Amniotic stem cell (primary cell): Measurements from ENCODE around the gene CMKLR1.

Experiments
- DNase-seq: peaks from one replicate; lab custom pipeline; 2025; lab: John Stamatoyannopoulos, UW

CMKLR1 gene

DNA sequence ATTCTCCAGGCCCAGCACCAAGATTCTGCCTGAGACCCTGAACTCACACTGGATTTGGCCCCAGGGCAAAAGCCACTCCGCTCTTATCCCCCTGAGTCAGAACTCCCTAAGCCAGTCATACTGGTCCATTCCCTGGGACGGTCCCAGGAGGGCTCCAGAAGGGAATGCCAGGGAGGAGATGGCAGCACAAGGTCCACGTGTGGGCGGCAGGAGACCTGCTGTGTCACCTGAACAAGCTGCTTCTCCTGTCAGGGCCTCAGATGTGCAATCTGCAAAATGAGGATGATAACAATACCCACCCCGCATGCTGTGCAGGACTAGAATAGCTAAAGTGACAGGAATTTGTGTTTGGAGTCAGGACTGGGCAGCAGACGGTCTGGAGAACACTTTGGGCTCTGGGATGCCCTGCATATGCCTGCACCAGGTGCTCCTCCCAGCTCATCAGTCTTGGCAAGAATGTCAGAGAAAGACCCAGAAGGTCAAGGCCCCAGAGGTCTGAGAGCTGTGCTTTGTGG lies 40.3 kb downstream of the CMKLR1 start:
- no peak for DNase-seq

DNA sequence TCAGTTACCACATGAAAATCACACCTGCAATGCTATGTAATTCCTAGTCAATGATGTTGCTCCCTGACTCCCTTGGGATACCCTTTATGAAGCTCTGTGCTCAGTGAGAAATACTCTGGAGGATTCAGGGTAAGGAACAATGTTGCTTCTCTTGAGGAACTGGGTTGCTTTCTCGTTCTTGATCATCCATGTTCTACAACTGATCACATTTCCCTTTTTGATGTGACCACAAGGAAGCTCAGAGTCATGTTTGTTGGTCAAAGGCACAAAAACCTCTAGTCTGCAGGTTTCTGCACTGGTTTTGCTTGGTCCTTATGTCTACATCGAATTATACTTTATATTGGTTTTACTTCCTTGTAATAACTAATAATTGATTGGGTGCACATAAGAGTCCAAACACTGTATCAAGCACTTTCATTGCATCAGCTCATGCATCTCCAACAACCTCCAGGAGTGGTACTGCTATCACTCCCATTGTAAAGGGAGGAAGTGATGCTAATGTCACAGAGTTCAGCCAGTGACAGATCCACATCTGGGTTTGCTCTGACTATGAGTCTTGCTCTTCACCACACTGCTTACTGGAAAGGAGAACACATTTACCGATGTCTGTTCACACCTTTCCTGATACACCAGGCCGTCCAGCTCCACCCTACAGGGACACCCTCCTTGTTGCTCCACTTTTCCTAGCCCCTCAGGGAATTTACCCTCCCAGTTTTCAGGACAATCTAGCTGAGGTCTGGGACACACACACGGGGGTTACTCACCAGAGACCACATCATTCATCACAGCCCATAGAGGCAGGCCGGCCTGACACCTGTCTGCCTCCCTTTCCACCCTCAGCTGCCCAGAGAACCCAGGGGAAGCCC lies 41.0 kb downstream of the CMKLR1 start:
- no peak for DNase-seq

DNA sequence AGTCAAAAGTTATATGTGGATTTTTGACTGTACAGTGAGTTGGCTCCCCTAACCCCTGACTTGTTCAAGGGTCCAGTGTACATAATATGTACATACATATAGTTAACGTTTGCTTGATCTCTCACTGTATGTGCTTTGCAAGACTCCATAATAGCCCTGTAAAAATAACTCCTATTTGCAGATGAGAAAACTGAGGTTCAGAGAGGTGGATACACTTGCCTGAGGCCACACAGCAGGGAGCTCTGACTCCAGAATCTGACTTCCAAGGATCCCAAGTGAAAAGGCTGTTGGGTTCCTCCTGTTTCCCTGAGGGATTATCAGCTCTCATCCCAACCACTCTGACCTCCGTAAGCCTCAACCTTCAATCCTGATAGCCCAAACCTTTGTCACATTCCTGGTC lies 41.7 kb downstream of the CMKLR1 start:
- no peak for DNase-seq

DNA sequence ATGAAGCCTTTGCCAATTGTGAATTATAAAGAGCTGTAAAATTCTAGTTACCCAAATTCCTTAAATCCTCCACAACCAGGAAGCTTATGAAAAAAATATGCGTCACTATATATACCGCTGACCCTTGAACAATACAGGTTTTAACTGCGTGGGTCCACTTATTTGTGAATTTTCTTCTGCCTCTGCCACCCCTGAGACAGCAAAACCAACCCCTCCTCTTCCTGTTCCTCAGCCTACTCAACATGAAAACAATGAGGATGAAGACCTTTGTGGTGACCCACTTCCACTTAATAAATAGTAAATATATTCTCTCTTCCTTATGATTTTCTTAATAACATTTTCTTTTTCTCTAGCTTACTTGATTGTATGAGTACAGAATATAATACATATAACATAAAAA lies 42.2 kb downstream of the CMKLR1 start:
- no peak for DNase-seq

DNA sequence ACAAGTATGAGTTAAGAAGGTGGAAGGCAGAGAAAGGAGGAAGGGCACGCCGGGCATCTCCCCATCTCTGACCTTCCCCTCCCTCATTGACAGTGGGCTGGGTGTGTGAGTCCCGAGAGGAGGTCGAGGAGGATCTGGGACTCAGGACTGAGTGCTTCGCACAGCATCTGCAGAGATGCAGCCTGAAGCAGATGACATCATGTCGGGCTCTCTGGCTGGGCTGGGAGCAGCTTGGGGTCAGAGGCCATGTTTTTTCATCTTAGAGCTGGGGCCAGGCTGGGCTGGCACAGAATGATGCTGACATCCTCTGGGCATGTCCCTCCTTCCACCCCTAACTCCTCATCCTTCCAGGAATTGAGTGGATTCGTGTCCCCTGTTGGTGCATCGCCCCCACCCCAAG lies 43.5 kb downstream of the CMKLR1 start:
- DNase-seq: no peak

DNA sequence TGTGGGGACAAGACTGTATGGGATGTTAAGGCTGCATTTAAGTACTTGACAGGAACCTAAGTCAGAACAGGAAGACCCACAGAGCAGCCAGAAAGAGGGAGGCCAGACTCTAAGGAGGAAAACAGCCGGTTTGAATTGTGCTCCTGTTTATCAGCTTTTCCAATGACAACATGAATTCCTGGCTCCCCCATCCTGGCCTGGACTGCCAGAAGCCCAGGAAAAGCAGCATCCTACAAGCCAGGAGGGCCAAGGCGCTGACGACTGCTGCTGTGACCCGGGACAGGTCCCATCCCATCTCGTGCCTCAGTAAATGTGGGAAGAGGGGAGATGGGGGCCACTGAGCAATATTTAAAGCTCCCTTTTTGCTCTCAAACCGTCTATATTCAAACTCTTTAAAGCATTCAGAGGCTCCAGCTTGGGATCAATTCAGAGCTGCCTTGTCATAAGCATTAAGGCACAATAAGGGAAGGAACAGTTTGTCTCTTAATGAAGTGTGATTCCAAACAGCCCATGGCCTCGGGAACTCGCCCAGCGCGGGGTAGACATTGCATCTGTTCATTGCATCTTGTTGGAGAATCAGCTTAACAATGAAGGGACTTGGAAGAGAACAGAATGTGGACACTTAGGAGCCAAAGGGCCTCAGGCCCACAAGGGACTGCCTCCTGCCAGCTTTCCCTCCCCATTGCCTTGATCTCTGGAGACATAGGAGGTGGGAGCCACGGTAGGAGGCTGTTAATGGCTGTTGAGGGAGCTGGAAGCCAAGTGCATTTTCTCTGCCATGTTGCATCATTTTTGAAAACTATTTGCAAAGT lies 49.6 kb downstream of the CMKLR1 start:
- no peak for DNase-seq

DNA sequence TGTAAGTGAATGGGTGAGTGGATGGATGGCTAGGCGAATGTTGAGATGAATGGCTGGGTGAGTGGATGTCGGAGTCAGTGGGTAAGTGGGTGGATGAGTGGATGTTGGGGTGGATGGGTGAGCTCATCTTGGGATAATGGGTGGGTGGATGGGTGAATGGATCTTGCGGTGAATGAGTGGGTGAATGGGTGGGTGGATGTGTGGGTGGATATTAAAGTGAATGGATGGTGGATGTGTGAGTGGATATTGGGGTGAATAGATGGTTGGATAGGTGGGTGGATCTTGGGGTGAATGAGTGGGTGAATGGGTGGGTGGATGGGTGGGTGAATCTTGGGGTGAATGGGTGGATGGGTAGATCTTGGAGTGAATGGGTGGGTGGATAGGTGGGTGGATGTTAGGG lies 51.9 kb downstream of the CMKLR1 start:
- no peak for DNase-seq

DNA sequence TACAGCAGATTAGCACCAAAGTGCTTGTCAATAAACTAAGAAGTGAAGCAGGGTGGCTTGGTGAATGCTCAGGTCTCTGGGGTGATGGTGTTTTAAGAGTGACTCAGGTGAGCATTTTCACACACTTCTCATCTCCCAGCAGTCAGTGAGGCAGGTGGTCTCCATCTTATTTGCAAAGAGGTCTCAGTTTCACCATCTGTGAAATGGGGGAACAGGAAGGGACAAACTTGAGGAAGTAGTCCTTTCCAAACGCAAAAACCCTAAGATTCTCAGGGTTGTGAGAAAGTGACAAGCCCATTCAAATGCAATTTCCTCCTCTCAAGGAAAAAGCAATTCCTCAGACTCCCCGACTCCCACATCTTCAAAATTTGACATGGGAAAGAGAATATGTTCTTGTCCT lies 54.1 kb downstream of the CMKLR1 start:
- no peak for DNase-seq

DNA sequence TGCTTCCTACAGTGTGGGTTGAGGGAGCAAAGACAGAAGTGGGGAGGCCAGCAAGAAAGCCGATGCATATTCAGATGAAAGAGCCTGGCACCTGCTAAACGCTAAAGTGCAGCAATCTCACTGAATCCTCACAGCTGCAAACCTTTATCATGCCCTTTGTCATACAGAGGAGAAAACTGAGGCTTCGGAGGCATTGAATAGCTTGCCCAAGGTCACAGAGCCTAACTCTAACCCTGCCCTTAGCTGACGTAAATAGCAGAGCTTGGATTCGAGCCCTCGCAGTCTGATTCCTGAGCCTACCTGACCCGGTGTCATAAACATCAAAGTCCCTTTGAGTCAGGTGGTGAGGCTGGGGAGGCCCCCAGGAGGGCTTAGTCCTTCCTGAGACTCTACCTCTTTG lies 54.9 kb downstream of the CMKLR1 start:
- DNase-seq: no peak

DNA sequence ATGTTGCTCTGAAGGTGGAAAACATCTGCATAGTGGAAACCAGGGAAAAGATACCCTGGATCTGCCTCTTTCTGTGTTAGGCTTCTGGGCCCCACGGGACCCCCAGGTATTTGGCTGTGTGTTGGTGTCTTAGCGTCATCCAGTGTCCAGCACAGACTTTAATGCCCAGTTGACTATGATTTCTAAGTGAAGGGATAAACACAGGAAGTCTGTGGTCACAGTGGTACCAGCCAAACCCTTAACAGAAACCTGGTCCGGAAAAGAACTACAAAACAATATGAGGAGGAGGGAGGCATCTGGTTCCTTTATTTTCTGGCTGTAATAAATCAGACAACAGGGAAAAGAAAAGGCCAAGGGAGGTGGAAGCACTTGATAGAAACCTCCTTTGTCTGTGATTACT lies 56.4 kb downstream of the CMKLR1 start:
- no peak for DNase-seq

DNA sequence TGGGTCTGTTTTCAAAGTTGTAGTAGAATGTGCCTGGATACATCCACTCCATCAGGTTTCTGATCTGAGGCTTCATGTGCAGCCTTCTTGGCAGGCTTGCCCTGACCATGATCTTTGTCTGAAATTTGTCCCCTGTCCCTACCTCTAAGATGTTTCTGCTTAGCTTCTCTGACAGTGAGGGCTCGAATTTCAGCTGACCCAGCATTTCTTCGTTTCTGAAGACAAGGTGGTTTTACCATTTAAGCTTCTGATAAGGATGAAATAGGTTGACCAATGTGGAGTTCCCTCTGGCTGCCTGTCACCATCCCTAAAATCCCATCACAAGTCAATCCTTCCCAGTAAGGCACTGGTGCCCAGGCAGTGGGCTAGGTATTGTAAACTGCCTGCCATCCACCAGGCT lies 57.0 kb downstream of the CMKLR1 start:
- DNase-seq: no peak

DNA sequence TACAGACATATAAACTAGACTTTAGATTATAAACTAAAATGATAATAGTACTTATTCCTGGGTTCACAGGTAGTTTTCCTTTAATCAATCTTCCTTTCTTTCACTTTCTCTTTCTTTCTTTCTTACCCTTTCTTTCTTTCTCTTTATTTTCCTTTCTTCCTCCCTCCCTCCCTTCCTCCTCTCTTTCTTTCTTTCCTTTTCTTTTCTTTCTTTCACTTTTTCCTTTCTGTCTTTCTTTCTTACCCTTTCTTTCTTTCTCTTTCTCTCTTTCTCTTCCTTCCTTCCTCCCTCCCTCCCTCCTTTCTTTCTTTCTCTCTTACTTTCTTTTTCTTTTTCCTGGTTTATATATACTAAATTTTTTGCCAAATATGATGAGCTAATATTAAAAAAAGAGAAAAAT lies 61.5 kb downstream of the CMKLR1 start:
- DNase-seq: no peak

DNA sequence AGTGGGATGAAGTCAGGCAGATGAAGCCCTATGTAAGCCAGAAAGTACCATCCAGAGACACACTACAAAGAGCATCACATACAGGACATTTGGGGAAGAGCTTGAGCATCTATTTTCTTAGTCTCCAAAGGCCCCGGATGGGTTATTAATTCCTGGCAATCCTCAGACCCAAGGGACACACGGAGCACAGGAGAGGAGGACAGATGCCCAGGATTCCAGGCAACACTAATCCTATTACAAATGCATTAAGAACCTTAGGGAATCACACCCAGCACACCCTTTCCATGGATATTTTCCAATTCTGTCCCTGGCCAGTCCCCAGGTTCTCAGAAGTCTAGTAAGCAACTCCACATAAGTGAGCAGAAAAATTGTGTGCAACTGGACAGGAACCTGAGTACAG lies 65.9 kb downstream of the CMKLR1 start:
- no peak for DNase-seq

DNA sequence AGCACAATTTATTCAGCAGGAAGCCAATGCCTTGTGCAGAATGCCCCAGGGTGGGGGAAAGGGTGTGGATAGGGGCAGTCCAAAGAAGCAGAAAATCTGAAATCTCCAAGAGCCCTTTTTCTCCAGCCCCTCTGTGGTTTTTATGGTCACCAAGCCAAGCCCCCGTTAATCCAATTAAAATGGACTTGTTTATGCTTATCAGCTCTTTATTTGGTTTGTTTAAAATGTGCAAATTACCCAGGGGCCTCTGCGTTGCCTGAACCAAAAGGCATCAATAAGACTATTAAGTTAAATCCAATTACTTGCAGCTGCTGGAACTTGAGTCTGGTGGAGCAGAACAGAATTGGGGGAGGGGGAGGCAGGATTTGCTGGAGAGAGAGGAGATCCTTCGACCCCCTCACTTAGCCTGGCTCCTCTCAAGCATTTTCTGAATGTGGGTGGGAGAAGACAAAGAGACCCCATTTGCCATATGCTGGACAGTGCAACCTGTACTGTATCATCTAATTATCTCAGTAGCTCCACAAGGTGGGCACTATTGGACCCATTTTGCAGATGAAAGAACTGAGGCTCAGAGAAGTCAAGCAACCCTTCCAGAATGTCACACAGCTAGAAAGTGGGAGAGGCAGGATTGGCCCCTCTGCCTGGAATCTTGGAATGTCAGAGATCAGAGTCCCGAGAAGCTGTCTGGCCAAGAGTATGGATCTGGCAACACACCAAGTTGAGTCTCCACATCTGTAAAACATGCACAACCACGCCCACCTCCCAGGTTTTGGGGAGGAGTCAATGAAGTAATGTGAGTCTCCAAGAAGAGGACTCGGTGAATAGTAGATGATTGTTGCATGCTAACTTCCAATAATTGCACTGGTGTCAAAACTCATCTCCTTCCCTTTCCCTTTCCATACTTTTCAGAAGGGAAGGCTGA lies 66.9 kb downstream of the CMKLR1 start:
- DNase-seq: no peak

DNA sequence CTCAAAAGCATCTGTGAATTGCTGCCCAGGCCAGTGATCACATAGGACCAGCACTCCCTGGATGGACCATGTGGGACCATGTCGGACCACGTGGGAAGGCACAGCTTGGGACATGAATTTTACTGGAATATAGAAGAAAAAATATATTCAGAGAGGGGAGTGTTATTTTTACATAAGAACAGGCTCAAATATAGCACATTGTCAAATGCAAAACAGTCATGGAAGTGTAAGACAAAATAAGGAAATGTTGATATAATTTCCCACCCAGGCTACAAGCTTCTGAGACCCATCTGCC lies 68.3 kb downstream of the CMKLR1 start:
- DNase-seq: no peak

DNA sequence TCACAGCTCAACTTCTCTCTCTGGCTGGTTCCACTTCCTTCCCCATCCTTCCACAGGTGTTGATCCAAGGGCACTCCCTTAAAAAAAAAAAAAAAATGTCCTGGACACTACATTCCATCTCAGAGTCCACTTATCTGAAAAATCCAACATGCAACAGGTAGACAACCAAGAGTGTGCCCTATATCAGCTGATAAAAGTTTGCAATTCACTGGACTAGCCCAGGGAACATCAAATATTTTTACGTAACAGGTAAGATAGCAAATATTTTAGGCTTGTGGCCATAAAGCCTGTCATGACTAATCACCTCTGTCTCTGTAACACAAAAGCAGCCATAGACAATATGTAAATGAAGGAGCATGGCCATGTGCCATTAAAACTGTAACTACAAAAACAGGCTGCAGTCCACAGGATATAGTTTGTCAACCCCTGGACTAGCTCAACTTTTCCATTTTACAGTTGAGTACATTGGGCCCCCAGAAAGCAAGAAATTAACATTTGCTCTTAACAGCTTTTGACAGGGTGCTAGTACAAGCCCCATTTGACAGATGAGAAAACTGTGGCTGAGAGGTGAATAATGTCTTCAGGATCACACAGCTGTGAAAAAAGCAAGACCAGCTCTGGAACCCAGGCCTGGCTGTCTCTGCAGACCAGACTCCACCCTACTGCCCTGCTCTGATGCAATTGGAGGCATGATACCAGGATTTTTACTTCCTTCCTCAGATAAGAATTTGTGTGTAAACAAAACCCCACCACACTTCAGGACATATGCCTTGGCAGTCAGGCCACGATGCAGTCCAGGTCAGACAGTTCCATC lies 68.9 kb downstream of the CMKLR1 start:
- DNase-seq: no peak

DNA sequence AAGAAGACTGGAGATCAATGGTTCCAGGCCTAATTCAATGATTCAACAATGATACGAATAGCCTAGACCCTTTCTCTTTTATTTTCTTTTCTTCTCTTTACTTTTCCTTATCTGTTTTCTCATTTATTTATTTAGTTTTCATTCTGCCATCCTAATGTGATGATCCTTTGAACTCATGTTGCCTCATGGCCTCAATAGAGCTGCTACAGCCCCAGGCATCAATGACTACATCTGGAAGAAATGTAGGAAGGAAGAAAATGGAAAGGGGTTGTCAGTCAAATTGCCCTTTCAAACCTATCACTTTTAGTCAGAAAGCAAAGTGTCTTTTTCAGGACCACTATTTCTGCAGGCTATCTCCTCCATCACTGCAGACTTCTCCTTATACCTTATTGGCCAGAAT lies 69.9 kb downstream of the CMKLR1 start:
- DNase-seq: no peak

DNA sequence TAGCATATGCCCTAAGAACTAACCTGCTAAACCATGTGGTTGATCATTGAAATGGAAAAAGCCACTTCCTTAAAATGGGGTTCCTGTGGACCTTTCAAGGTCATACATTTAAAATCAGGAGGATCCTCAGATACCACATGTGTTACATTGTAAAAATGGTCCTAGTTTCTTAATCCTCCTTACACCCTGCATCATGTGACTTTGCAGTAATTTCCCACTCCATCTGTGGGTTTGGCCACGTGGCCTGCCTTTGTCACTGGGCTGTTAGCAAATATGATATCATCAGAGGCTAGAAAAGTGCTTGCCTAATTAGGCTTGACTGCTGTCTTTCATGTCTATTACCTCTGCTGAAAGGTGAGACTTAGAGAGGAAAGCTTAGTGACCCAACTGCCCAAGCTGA lies 70.7 kb downstream of the CMKLR1 start:
- no peak for DNase-seq

DNA sequence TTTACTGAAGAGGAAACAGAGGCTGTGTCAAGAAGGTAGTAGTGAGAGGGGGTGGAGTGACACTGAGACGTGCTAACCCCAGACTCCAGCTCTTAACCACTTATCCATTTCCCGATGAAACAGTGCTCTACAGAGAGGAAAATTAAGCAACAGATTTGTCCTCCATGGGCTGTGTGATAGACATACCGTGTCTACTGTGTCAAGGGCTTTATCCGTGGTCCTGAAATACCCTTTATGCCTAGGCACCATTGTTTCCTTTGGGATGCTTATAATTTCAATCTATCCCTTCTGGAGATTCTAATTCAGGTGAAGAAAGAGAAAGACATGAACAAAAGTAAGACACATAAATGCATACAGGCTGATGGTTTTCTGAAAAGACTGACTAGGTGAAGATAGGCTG lies 71.7 kb downstream of the CMKLR1 start:
- DNase-seq: no peak

DNA sequence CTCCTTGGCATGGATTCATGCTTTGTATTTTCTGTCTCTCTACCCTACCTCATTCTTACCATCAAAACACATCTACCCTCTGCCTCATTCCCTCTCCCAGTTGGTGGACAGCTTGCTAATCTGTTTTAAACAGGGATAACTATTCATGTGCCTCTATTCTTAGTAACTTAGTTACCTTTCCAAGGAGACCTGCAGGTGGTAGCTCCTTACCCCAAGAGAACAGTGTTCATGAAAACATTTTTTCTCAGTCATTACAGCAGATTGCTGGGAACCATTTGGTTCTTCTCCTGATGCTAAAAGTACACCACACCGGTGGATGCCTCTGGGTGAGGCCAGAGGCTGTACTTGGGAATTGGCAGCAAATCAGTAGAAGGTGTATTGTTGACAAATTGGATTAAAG lies 73.0 kb downstream of the CMKLR1 start:
- DNase-seq: no peak

DNA sequence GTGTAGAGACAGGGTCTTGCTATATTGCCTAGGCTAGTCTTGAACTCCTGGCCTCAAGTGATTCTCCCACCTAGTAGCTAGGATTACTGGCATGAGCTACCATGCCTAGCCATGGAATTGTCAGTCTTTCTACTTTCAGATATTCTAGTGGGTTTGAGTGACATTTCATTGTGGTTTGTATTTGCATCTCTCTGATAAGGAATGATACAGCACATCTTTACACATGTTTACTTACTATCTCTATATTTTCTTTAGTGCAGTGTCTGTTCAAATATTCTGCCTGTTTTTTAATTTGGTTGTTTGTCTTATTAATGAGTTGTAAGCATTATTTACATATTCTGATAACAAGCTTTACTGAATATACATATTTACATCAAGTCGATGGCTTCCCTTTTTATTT lies 73.6 kb downstream of the CMKLR1 start:
- no peak for DNase-seq

DNA sequence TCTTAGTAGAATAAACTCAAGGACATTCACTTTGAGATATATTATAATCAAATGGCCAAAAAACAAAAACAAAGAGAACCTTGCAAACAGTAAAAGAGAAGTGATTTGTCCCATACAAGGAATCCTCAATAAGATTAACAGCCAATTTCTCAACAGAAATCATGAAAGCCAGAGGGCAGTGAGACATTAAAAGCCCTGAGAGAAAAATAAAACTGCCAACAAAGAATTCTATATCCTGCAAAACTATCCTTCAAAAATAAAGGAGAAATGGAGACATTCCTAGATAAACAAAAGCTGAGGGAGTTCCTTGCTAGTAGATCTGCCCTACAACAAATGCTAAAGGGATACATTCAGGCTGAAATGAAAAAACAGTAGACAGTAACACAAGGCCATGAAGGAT lies 78.1 kb downstream of the CMKLR1 start:
- DNase-seq: no peak
